Adipocyte (in vitro differentiated cells): ENCODE measurements around the gene CTDSPL.
"Not testable (repeated sequence)": the region's sequence is repeated elsewhere in the genome, so short reads cannot be mapped to it uniquely, and the experiment has no call there.

ENCODE experiments used
- DNase-seq: peaks from one replicate; pipeline ENCODE4 v3.0.0-alpha.2; 2015; ENCODE audit warnings: low read depth
- H3K27me3 ChIP-seq: replicated peaks from 2 replicates; pipeline ENCODE4 v1.7.0; 2013; ENCODE audit warnings: mild to moderate bottlenecking, low read length, moderate library complexity; ENCODE audit not compliant: control insufficient read depth, insufficient read depth
- H3K36me3 ChIP-seq: 2 replicates; pipeline ENCODE4 v1.7.0; 2013; ENCODE audit warnings: low read length, mild to moderate bottlenecking, moderate library complexity; ENCODE audit not compliant: control insufficient read depth, insufficient read depth, severe bottlenecking
- H3K4me1 ChIP-seq: 2 replicates; pipeline ENCODE4 v1.7.0; 2013; ENCODE audit warnings: mild to moderate bottlenecking, low read length, moderate library complexity; ENCODE audit not compliant: control insufficient read depth, insufficient read depth
- H3K4me3 ChIP-seq: 2 replicates; pipeline ENCODE4 v1.7.0; 2013; ENCODE audit warnings: mild to moderate bottlenecking, low read length, moderate library complexity
- H3K9ac ChIP-seq: 2 replicates; pipeline ENCODE4 v1.7.0; 2013; ENCODE audit warnings: mild to moderate bottlenecking, low read length, moderate library complexity
- H3K9me3 ChIP-seq: 2 replicates; pipeline ENCODE4 v1.7.0; 2013; ENCODE audit warnings: mild to moderate bottlenecking, low read length, moderate library complexity; ENCODE audit not compliant: control insufficient read depth

Gene CTDSPL, protein sequence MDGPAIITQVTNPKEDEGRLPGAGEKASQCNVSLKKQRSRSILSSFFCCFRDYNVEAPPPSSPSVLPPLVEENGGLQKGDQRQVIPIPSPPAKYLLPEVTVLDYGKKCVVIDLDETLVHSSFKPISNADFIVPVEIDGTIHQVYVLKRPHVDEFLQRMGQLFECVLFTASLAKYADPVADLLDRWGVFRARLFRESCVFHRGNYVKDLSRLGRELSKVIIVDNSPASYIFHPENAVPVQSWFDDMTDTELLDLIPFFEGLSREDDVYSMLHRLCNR

DNA sequence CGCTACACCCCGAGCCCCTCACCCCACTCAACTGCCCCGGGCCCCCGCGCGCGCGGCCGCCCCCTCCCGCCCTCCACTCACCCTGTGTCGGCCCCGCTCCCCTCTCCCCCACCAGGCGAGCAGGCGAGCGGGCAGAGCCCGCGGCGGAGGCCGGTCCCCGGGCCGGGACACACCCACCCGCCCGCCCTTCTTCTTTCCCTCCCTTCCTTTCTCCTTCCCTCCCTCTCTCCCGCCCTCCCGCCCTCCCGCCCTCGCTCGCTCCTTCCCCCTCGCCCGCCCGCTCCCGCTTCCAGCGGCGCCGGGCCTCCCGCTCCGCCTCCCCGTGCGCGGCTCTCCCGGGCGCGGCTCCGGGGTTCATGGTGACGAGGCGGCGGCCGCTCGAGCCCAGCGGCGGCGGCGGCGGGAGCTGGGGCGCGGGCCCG, at the start of gene CTDSPL:
Gene CTDSPL (plus strand): TSS at position 261 of the 422 bp plus-strand sequence. CDS start 320 bp downstream, outside the sequence.
- peak; percentile 83 for DNase-seq
- H3K27me3 ChIP-seq, result no peaks in the 10 kb centered on the region

DNA sequence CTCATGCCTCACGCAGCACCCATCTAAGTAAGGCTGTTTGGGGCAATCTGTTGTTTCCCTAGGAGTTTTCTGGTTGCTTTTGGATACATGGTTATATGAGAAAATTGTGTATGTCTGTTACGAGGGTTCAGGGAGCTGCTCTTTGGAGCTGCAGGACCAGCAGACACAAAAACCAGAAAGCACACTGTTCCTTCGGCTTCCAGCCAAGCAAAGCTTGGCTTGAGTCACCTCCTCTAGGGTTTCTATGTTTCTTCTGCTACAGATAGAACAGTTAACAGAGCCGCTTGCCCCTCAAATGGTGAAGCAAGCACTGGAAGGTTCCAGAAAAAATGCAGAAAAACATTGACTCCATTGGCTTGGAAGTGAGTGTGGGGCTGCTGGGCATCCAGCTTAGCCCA, 49.2 kb upstream of the CTDSPL start:
- Histone ChIP-seq H3K9ac (no peak overlapping the region), H3K9me3 (no peaks in the 10 kb centered on the region), H3K36me3 (no peaks in the 10 kb centered on the region), H3K27me3 (no peaks in the 10 kb centered on the region), H3K4me1 (peaks cover 8% of the 10 kb centered on the region), H3K4me3 (no peak overlapping the region)
- DNase-seq, result no peak

More for the DNA sequence above, at the start of gene CTDSPL:
- peaks cover 31% of the 10 kb centered on the region for H3K4me1 ChIP-seq
- no peaks in the 10 kb centered on the region for H3K36me3 ChIP-seq
- no peaks in the 10 kb centered on the region for H3K9me3 ChIP-seq
- H3K4me3 ChIP-seq, result peak within 1 kb of the TSS; percentile 90
- peak within 1 kb of the TSS; percentile 80 for H3K9ac ChIP-seq

- Histone ChIP-seq H3K36me3 (no peaks in the 10 kb centered on the region), H3K27me3 (no peaks in the 10 kb centered on the region), H3K9me3 (no peaks in the 10 kb centered on the region), H3K4me1 (peaks cover 8% of the 10 kb centered on the region), H3K9ac (no peak overlapping the region), H3K4me3 (no peak overlapping the region)
- DNase-seq, result no peak
Observed at GRCh38 chr3:37813403-37813802, 48.3 kb upstream of the CTDSPL start.

- Histone ChIP-seq H3K9me3 (no peaks in the 10 kb centered on the region), H3K27me3 (no peaks in the 10 kb centered on the region), H3K9ac (no peak overlapping the region), H3K36me3 (no peaks in the 10 kb centered on the region), H3K4me1 (peaks cover 8% of the 10 kb centered on the region), H3K4me3 (no peak overlapping the region)
- peak; percentile 62 for DNase-seq
Observed at GRCh38 chr3:37814547-37814946, 47.1 kb upstream of the CTDSPL start.

- not testable (repeated sequence) for H3K9ac ChIP-seq, H3K4me1 ChIP-seq, H3K4me3 ChIP-seq, DNase-seq, H3K9me3 ChIP-seq, H3K27me3 ChIP-seq, H3K36me3 ChIP-seq
Observed at GRCh38 chr3:37815156-37815555, 46.5 kb upstream of the CTDSPL start.

DNA sequence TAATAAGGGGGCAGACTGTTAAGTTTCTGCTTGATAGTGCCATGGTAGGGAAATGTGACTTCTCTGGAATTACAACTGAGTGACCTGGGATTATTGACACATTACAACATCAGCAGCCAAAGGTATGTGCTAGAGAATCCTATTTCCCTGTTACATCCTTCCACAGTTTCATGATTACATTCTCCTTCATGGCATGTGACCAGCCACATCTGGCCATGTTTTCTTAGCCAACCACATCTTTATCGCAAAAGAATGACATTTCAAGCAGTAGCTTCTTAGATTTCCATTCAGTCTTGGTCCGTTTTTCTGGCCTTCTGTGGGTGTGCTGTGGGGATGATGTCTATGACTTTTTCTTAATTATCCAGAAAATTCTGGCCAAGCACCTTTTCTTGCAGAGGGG, 45.4 kb upstream of the CTDSPL start:
- peaks cover 8% of the 10 kb centered on the region for H3K4me1 ChIP-seq
- peak; percentile 7 for DNase-seq
- H3K4me3 ChIP-seq, result no peak overlapping the region
- H3K27me3 ChIP-seq, result no peaks in the 10 kb centered on the region
- H3K36me3 ChIP-seq, result no peaks in the 10 kb centered on the region
- no peak overlapping the region for H3K9ac ChIP-seq
- no peaks in the 10 kb centered on the region for H3K9me3 ChIP-seq

DNA sequence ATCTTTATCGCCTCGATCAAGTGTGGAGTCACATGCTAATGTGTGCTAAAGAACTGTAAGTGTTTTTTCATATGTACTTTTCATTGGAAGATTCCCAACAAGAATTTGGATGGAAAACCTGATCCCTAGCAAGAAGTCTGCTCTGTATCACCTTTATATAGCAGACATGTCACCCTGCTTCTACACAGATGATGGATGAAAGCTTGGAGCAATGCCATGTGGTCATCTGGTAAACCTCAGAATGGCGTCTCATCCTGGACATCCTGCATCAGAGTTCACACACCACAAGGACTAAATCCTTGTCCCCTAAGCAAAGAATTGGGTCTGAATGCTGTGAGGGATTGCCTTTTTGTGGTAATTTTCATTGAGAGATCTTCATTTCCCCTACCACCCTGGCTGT, 42.1 kb upstream of the CTDSPL start:
- no peaks in the 10 kb centered on the region for H3K9me3 ChIP-seq
- H3K4me1 ChIP-seq, result no peaks in the 10 kb centered on the region
- no peaks in the 10 kb centered on the region for H3K36me3 ChIP-seq
- H3K4me3 ChIP-seq, result no peak overlapping the region
- no peak overlapping the region for H3K9ac ChIP-seq
- DNase-seq, result no peak
- no peaks in the 10 kb centered on the region for H3K27me3 ChIP-seq

GRCh38 chr3:37820286-37820685, 41.4 kb upstream of the CTDSPL start:
- Histone ChIP-seq H3K4me1 (no peaks in the 10 kb centered on the region), H3K36me3 (no peaks in the 10 kb centered on the region), H3K27me3 (no peaks in the 10 kb centered on the region), H3K9me3 (no peaks in the 10 kb centered on the region), H3K9ac (no peak overlapping the region), H3K4me3 (no peak overlapping the region)
- no peak for DNase-seq

GRCh38 chr3:37823189-37823588, 38.5 kb upstream of the CTDSPL start:
- H3K27me3 ChIP-seq, result no peaks in the 10 kb centered on the region
- H3K9me3 ChIP-seq, result no peaks in the 10 kb centered on the region
- H3K36me3 ChIP-seq, result no peaks in the 10 kb centered on the region
- no peaks in the 10 kb centered on the region for H3K4me1 ChIP-seq
- H3K4me3 ChIP-seq, result no peak overlapping the region
- DNase-seq, result no peak
- no peak overlapping the region for H3K9ac ChIP-seq

- Histone ChIP-seq H3K9me3 (no peaks in the 10 kb centered on the region), H3K4me1 (no peaks in the 10 kb centered on the region), H3K4me3 (no peak overlapping the region), H3K9ac (no peak overlapping the region), H3K36me3 (no peaks in the 10 kb centered on the region), H3K27me3 (no peaks in the 10 kb centered on the region)
- DNase-seq, result no peak
Observed at GRCh38 chr3:37824090-37824953, 37.4 kb upstream of the CTDSPL start.

- no peak for DNase-seq
- H3K4me1 ChIP-seq, result no peaks in the 10 kb centered on the region
Observed at GRCh38 chr3:37824954-37825328, 36.7 kb upstream of the CTDSPL start.

More at GRCh38 chr3:37824954-37825328, 36.7 kb upstream of the CTDSPL start:
- H3K9me3 ChIP-seq, result no peaks in the 10 kb centered on the region
- no peak overlapping the region for H3K4me3 ChIP-seq
- H3K9ac ChIP-seq, result no peak overlapping the region
- no peaks in the 10 kb centered on the region for H3K36me3 ChIP-seq
- no peaks in the 10 kb centered on the region for H3K27me3 ChIP-seq
